ENCODE results near the gene NKX6-1.

DNA sequence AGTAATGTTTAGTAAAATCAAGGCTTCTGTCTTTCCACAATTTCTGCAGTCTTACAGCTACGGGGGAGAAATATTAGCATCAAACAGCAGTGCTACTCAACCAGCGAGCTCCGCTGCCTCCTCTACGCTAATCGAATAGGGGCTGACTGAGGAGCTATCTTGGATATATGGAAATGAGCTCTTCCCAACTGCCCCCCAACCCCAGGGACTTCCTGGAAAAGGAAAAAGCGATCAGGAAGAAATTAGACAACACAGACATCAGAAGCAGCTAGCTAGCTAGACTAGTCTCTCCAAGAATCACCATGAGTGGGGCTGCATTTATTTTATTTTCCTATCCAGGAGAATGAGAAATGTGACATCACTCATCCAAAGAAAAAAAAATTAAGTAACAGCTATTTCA lies 7.6 kb downstream of the NKX6-1 start:
- TF ChIP-seq EZH2 (IDR thresholded peaks at IDR 0.05; ENCODE audit: insufficient read depth, poor library complexity, severe bottlenecking) (peak; percentile 37), EZH2phosphoT487 (IDR thresholded peaks at IDR 0.05; ENCODE audit: insufficient read depth, low read depth) (no peak)
